Measurements from ENCODE around the gene ANAPC5.

DNA sequence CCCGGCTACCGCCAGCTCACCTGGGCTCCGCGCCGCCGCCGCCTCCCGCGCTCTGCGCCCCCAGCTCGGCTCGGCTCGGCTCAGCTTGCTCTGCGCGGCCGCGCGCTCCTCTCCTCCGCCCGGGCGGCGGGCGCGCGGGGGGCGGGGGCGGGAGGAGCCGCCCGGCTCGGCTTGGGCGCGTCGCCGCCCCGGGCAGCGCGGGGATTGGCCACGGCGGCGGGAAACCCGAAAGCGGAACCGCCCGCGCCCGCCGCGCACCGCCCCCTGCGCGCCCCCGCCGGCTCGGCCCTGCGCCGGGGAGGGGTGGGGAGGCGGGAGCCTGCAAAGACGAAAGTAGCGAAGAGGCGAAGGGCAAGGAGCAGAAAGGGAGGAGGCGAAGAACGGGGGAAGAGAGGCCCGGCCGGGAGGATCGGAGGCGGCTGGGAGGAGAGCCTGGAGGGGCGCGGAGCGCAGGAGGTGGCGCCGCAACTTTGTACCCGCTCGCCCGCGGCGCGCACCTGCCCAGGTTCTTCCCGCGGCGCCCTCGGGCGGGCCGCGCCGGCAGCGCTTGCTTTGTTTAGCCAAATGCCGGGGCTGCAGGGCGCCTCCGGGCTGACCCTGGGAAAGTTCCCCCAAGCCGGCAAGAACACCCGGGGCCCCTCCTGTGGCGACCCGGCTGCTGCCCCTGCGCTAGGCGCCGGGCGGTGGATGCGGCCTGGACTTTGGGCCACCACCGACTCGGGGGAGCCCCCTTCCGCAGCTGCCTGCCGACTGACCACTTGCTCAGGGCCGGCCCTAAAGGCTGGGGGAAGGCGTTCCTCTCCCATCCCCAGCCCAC lies 55.4 kb downstream of the ANAPC5 start, which contains the start of gene CAMKK2:
- TF ChIP-seq, protein P1, sequence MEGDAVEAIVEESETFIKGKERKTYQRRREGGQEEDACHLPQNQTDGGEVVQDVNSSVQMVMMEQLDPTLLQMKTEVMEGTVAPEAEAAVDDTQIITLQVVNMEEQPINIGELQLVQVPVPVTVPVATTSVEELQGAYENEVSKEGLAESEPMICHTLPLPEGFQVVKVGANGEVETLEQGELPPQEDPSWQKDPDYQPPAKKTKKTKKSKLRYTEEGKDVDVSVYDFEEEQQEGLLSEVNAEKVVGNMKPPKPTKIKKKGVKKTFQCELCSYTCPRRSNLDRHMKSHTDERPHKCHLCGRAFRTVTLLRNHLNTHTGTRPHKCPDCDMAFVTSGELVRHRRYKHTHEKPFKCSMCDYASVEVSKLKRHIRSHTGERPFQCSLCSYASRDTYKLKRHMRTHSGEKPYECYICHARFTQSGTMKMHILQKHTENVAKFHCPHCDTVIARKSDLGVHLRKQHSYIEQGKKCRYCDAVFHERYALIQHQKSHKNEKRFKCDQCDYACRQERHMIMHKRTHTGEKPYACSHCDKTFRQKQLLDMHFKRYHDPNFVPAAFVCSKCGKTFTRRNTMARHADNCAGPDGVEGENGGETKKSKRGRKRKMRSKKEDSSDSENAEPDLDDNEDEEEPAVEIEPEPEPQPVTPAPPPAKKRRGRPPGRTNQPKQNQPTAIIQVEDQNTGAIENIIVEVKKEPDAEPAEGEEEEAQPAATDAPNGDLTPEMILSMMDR (IDR thresholded peaks at IDR 0.05): peak; percentile 9 to 27 (median 16)
- TF ChIP-seq POLR2A (IDR thresholded peaks at IDR 0.05; ENCODE audit: low read depth) (no peak), POLR2AphosphoS5 (IDR thresholded peaks at IDR 0.05) (peak; percentile 46 to 76)

All from esophagus muscularis mucosa (tissue), 3 donors.